Subcutaneous adipose tissue (tissue), 4 donors: ENCODE data around the gene PTGDR2. TPM values are rescaled to one million over a fixed set of nuclear protein-coding genes. Genes with fewer than 3 reads are reported as not detected.

Experiments
- total RNA-seq, 4 donors: library from RNA; depleted of rRNA; stranded (reverse); fragments of >200 nt; gene quantifications; one replicate each; pipeline ENCODE4 v1.1.0, GENCODE V29; 2016
- TF ChIP-seq, protein P1 (sequence below): fragments of 450-650 bp; IDR thresholded peaks from one replicate; pipeline ENCODE4 v1.5.1; 2016; ENCODE audit warnings: low read depth, mild to moderate bottlenecking, control low read depth, antibody characterized with exemption, moderate library complexity

PTGDR2 gene
- total RNA-seq, 4 donors from 2014 or later, result 0.49 to 1.7 (median 0.66) TPM; not detected in 1

- TF ChIP-seq, protein P1, sequence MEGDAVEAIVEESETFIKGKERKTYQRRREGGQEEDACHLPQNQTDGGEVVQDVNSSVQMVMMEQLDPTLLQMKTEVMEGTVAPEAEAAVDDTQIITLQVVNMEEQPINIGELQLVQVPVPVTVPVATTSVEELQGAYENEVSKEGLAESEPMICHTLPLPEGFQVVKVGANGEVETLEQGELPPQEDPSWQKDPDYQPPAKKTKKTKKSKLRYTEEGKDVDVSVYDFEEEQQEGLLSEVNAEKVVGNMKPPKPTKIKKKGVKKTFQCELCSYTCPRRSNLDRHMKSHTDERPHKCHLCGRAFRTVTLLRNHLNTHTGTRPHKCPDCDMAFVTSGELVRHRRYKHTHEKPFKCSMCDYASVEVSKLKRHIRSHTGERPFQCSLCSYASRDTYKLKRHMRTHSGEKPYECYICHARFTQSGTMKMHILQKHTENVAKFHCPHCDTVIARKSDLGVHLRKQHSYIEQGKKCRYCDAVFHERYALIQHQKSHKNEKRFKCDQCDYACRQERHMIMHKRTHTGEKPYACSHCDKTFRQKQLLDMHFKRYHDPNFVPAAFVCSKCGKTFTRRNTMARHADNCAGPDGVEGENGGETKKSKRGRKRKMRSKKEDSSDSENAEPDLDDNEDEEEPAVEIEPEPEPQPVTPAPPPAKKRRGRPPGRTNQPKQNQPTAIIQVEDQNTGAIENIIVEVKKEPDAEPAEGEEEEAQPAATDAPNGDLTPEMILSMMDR, result no peak
These were observed 1.5 kb downstream of the PTGDR2 start for GRCh38 chr11:60854140-60854846.

GRCh38 chr11:60852982-60853950, 2.5 kb downstream of the PTGDR2 start:
- TF ChIP-seq, protein P1, result no peak

DNA sequence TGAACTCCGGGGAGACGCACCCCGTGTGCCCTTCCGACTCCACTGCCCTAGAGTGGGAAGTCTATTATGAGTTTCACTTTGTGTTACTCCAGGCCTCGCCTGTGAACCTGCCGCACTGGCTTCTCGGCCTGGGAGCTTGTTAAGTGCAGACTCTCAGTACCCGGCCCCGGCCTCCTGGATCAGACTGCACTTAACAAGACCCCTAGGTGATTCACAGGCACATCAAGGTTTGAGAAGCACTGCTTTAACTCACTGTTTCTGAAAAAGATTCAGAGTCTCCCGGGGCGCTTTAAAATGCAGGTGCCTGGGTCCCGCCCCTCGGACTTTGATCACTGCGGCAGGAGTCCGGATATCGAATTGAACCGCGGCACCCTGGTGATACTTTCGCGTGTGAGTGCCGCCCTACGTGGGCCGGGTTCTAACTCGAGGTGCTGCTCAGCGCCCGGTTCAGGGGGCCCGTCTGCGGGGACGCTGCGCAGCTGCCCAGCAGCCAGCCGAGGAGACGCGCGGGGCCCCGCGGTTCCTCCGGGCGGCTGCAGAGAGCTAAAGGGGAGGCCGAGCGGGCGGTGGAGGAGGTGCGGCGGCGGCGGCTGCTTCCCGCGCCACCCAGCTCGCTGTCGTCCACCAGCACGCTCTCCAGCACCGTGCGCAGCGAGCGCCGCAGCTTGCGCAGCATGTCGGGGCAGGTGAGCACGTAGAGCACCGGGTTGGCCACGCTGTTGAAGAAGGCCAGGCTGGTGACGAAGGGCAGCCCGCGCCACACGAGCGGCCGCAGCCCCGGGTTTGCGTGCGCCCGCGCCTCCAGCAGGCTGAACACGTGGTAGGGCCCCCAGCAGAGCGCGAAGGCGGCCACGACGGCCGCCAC, 3.4 kb downstream of the PTGDR2 start:
- TF ChIP-seq, protein P1, result no peak

GRCh38 chr11:60851327-60852104, 4.2 kb downstream of the PTGDR2 start:
- TF ChIP-seq, protein P1, result no peak

DNA sequence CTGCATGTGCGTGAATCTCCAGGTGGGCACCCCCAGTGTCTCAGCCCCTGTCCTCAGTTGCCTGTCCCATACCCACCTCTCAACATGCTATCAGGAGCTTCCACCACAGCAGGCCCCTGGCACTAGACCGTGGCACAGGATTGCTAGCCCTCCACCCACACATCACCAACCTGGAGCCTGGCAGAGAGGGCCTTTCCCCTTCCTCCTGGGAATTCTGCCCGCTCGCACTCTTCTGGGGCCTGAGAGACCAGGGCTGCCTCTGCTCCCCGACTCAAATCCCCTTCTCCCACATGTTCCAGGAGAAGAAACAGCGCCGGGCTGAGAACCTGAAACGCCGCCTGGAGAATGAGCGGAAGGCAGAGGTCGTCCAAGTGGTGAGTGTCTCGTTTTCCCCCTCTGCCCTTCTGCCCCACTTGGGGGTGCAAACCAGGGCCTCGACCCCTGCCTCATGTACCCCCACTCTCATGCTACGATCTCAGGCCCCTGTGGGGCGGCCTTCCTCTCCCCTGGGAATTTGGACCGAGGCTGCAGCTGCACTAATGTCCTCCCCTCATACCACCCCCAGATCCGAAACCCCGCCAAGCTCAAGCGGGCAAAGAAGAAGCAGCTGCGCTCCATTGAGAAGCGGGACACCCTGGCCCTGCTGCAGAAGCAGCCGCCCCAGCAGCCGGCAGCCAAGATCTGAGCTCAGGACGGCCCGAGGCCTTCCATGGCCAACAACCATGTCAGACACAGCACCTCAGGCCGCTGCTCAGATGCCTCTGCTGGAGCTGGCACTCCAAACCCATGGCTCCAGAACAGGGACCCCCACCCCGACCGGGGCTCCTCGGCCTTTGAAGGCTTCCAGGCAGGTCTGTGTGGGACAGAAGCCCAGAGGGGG, 5.9 kb downstream of the PTGDR2 start:
- TF ChIP-seq, protein P1, result no peak

GRCh38 chr11:60848714-60849151, 7.0 kb downstream of the PTGDR2 start:
- TF ChIP-seq, protein P1, result no peak
